ENCODE measurements around the gene TMTC1. TPM values are rescaled to one million over a fixed set of nuclear protein-coding genes. Genes with fewer than 3 reads are reported as not detected.

Gene TMTC1
- total RNA-seq, 2 experiments from 2014 or later = not detected

GRCh38 chr12:29552994-29553748 lies 230.6 kb downstream of the TMTC1 start:
- ATAC-seq (ENCODE audit: poor library complexity) (no peak), DNase-seq (no peak)
- ChIA-PET POLR2A (no interaction called here), CTCF (interaction anchor here (1.1 kb wide), 1 partner anchor 8 kb away, joined by 5 read pairs; no protein-coding TSS in a partner anchor)
- no peaks in the 10 kb centered on the region for H3K36me3 Mint-ChIP-seq (ENCODE audit: low read depth)
- no peak overlapping the region for H3K4me3 Mint-ChIP-seq
- TF ChIP-seq CTCF (IDR thresholded peaks at IDR 0.05) = no peak
- Histone ChIP-seq H3K27ac (ENCODE audit: low read depth in 1 of 2, low read length in 2 of 2) (no peak overlapping the region), H3K4me1 (ENCODE audit: insufficient read depth, low read length) (no peaks in the 10 kb centered on the region), H3K27me3 (ENCODE audit: control insufficient read depth in 1 of 2, insufficient read depth in 2 of 2, low read length in 2 of 2) (peaks cover 0 to 2% of the 10 kb centered on the region in 2 experiments), H3K4me3 (ENCODE audit: low read length) (no peak overlapping the region), H3K9me3 (ENCODE audit: control insufficient read depth in 1 of 2, insufficient read depth in 1 of 2, low read length in 2 of 2) (no peaks in the 10 kb centered on the region), H3K36me3 (ENCODE audit: insufficient read depth, low read length) (no peaks in the 10 kb centered on the region)
- no peaks in the 10 kb centered on the region for H3K9me3 Mint-ChIP-seq
- H3K27me3 Mint-ChIP-seq = peaks cover 16% of the 10 kb centered on the region
- H3K27ac Mint-ChIP-seq = no peak overlapping the region
- H3K4me1 Mint-ChIP-seq (ENCODE audit: low read depth) = no peaks in the 10 kb centered on the region
- intact Hi-C loops (cut with DNase I, micrococcal nuclease) = loop anchor here (1.0 to 10.0 kb wide), 4 partner anchors 1254 to 1292 kb away; no protein-coding TSS in a partner anchor

GRCh38 chr12:29552324-29552927 lies 231.3 kb downstream of the TMTC1 start:
- Mint-ChIP-seq H3K4me1 (ENCODE audit: low read depth) (no peaks in the 10 kb centered on the region), H3K27me3 (peaks cover 9% of the 10 kb centered on the region), H3K27ac (no peak overlapping the region), H3K36me3 (ENCODE audit: low read depth) (no peaks in the 10 kb centered on the region), H3K9me3 (no peaks in the 10 kb centered on the region), H3K4me3 (no peak overlapping the region)
- CTCF ChIA-PET = interaction anchor here (1.1 kb wide), 1 partner anchor 9 kb away, joined by 5 read pairs; no protein-coding TSS in a partner anchor
- POLR2A ChIA-PET = no interaction called here
- Histone ChIP-seq H3K36me3 (ENCODE audit: insufficient read depth, low read length) (no peaks in the 10 kb centered on the region), H3K27ac (ENCODE audit: low read depth in 1 of 2, low read length in 2 of 2) (no peak overlapping the region), H3K4me1 (ENCODE audit: insufficient read depth, low read length) (no peaks in the 10 kb centered on the region), H3K4me3 (ENCODE audit: low read length) (no peak overlapping the region), H3K9me3 (ENCODE audit: control insufficient read depth in 1 of 2, insufficient read depth in 1 of 2, low read length in 2 of 2) (no peaks in the 10 kb centered on the region), H3K27me3 (ENCODE audit: control insufficient read depth in 1 of 2, insufficient read depth in 2 of 2, low read length in 2 of 2) (no peaks in the 10 kb centered on the region)
- ATAC-seq (ENCODE audit: poor library complexity) (peak; percentile 54), DNase-seq (peak; percentile 37 to 71 (median 48))
- peak; percentile 84 for TF ChIP-seq CTCF (IDR thresholded peaks at IDR 0.05)
- intact Hi-C loops (cut with DNase I, micrococcal nuclease) = loop anchor here (1.0 to 10.0 kb wide), 4 partner anchors 1254 to 1292 kb away; no protein-coding TSS in a partner anchor

- H3K9me3 ChIP-seq (ENCODE audit: control insufficient read depth in 1 of 2, insufficient read depth in 1 of 2, low read length in 2 of 2) = no peaks in the 10 kb centered on the region
- H3K4me3 ChIP-seq (ENCODE audit: low read length) = no peak overlapping the region
- DNase-seq = no peak
- H3K27me3 ChIP-seq (ENCODE audit: control insufficient read depth in 1 of 2, insufficient read depth in 2 of 2, low read length in 2 of 2) = no peaks in the 10 kb centered on the region
- intact Hi-C loops (cut with DNase I, micrococcal nuclease) = loop anchor here (1.0 to 10.0 kb wide), 4 partner anchors 1255 to 1293 kb away; no protein-coding TSS in a partner anchor
- Mint-ChIP-seq H3K36me3 (ENCODE audit: low read depth) (no peaks in the 10 kb centered on the region), H3K9me3 (no peaks in the 10 kb centered on the region), H3K27ac (no peak overlapping the region), H3K4me3 (no peak overlapping the region), H3K27me3 (peaks cover 9% of the 10 kb centered on the region), H3K4me1 (ENCODE audit: low read depth) (no peaks in the 10 kb centered on the region)
- no peak for ATAC-seq (ENCODE audit: poor library complexity)
- ChIA-PET POLR2A (no interaction called here), CTCF (no interaction called here)
- H3K4me1 ChIP-seq (ENCODE audit: insufficient read depth, low read length) = no peaks in the 10 kb centered on the region
- no peak for TF ChIP-seq CTCF (IDR thresholded peaks at IDR 0.05)
- no peak overlapping the region for H3K27ac ChIP-seq (ENCODE audit: low read depth in 1 of 2, low read length in 2 of 2)
- no peaks in the 10 kb centered on the region for H3K36me3 ChIP-seq (ENCODE audit: insufficient read depth, low read length)
These were observed 231.9 kb downstream of the TMTC1 start for GRCh38 chr12:29551812-29552211.

Data from CD4-positive, alpha-beta T cell (primary cell).